ENCODE measurements around the gene SIGLEC14. TPM values are rescaled to one million over a fixed set of nuclear protein-coding genes. Genes with fewer than 3 reads are reported as not detected.

Gene SIGLEC14
- total RNA-seq, 1 experiment from 2014 or later, result not detected

DNA sequence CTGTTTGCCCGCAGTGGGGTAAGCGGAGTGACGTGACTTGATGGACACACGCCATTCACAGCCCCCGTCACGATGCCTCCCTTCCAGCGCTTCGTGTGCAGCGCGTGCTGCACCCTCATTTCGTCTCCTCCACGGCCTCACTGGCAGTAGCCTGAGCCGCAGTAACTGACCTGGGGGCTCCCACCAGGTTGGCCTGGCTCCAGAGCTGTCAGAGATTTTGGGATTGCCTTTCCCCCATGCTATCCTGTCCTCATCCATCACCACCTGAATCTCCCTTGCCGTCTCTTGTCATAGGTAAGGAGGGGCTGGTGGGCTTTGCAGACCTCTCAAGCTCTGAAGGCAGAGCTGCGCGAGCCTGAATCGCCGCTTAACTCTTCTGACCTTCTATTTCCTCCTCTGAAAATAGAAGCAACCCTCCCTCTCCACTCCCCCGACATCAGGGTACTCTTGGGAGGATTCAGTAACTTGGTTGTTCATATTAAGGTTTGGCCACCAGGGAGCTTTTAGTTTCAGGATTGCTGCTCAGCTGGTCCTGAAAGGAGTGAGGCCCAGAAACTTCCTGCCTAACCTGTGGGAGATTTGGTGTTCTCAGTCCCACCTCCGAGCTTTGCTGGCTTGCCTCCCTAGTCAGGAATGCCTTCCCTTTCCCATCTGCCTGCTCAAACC is 44.3 kb downstream of the SIGLEC14 start:
- Histone ChIP-seq H3K9me3 (ENCODE audit: control insufficient read depth, insufficient read depth, low read depth, low read length) (no peaks in the 10 kb centered on the region), H3K27ac (ENCODE audit: low read length) (no peak overlapping the region), H3K36me3 (ENCODE audit: control insufficient read depth, insufficient read depth, low read length) (no peaks in the 10 kb centered on the region), H3K27me3 (ENCODE audit: control insufficient read depth, insufficient read depth, low read length) (no peaks in the 10 kb centered on the region), H3K4me3 (ENCODE audit: low read depth in 2 of 2, low read length in 2 of 2) (no peak overlapping the region), H3K4me1 (ENCODE audit: control insufficient read depth, insufficient read depth, low read length) (no peaks in the 10 kb centered on the region)
- ChIA-PET POLR2A (no interaction called here), CTCF (no interaction called here)
- in situ Hi-C loops (cut with HindIII; ENCODE audit: low pct_unique_long_range_greater_than_20kb, low sequenced_read_pairs), result no loop called here
- ATAC-seq (no peak), DNase-seq (ENCODE audit: low read depth, low spot score) (no peak)
- no TSS peak for BruUV-seq (replicated peaks)
- intact Hi-C loops (cut with micrococcal nuclease; ENCODE audit: unreplicated experiment), result no loop called here
- TF ChIP-seq TCF7L2 (IDR thresholded peaks at IDR 0.05; ENCODE audit: low read depth, low read length), result no peak
- TF ChIP-seq POLR2AphosphoS5 (IDR thresholded peaks at IDR 0.05; ENCODE audit: low read depth, low read length), result no peak
- no peak for TF ChIP-seq SIN3A (IDR thresholded peaks at IDR 0.05; ENCODE audit: borderline replicate concordance, insufficient read depth, low read depth, low read length)
- TF ChIP-seq, protein P1, sequence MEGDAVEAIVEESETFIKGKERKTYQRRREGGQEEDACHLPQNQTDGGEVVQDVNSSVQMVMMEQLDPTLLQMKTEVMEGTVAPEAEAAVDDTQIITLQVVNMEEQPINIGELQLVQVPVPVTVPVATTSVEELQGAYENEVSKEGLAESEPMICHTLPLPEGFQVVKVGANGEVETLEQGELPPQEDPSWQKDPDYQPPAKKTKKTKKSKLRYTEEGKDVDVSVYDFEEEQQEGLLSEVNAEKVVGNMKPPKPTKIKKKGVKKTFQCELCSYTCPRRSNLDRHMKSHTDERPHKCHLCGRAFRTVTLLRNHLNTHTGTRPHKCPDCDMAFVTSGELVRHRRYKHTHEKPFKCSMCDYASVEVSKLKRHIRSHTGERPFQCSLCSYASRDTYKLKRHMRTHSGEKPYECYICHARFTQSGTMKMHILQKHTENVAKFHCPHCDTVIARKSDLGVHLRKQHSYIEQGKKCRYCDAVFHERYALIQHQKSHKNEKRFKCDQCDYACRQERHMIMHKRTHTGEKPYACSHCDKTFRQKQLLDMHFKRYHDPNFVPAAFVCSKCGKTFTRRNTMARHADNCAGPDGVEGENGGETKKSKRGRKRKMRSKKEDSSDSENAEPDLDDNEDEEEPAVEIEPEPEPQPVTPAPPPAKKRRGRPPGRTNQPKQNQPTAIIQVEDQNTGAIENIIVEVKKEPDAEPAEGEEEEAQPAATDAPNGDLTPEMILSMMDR (IDR thresholded peaks at IDR 0.05), result no peak
- TF ChIP-seq, protein P2, sequence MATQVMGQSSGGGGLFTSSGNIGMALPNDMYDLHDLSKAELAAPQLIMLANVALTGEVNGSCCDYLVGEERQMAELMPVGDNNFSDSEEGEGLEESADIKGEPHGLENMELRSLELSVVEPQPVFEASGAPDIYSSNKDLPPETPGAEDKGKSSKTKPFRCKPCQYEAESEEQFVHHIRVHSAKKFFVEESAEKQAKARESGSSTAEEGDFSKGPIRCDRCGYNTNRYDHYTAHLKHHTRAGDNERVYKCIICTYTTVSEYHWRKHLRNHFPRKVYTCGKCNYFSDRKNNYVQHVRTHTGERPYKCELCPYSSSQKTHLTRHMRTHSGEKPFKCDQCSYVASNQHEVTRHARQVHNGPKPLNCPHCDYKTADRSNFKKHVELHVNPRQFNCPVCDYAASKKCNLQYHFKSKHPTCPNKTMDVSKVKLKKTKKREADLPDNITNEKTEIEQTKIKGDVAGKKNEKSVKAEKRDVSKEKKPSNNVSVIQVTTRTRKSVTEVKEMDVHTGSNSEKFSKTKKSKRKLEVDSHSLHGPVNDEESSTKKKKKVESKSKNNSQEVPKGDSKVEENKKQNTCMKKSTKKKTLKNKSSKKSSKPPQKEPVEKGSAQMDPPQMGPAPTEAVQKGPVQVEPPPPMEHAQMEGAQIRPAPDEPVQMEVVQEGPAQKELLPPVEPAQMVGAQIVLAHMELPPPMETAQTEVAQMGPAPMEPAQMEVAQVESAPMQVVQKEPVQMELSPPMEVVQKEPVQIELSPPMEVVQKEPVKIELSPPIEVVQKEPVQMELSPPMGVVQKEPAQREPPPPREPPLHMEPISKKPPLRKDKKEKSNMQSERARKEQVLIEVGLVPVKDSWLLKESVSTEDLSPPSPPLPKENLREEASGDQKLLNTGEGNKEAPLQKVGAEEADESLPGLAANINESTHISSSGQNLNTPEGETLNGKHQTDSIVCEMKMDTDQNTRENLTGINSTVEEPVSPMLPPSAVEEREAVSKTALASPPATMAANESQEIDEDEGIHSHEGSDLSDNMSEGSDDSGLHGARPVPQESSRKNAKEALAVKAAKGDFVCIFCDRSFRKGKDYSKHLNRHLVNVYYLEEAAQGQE (IDR thresholded peaks at IDR 0.05; ENCODE audit: insufficient read depth in 1 of 2, low read depth in 2 of 2, low read length in 1 of 2), result no peak

DNA sequence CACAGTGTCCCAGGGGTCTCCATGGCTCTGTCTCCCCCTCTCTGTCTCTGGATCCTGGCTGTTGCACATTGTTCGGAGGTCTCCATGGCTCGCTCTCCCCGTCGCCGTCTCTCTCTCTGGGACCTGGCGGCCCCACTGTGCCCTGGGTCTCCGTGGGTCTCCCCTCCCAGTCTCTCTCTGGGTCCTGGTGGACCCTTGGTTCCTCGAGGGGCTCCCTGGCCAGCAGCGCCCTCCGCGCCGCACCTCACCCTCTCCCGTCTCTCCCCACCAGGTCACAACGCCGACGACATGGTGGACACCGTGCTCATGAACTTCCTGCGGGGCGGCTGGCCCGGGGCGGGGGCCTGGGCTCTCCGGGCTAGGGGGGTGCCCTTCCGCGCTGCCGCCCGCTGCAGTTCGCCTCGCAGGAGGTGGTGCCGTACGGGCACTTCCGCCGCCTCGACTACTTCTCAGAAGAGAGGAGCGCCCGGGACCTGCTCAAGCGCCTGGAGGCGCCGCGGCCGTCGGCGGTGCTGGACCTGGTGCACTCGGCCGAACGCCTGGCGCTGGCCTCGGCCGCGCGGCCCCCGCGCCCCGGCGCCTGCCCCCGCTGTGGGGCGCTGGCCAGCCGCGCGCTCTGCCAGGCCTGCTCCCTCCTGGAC is 45.6 kb downstream of the SIGLEC14 start:
- Histone ChIP-seq H3K27ac (ENCODE audit: low read length) (no peak overlapping the region), H3K4me3 (ENCODE audit: low read depth in 2 of 2, low read length in 2 of 2) (no peak overlapping the region), H3K36me3 (ENCODE audit: control insufficient read depth, insufficient read depth, low read length) (no peaks in the 10 kb centered on the region), H3K27me3 (ENCODE audit: control insufficient read depth, insufficient read depth, low read length) (no peaks in the 10 kb centered on the region), H3K9me3 (ENCODE audit: control insufficient read depth, insufficient read depth, low read depth, low read length) (no peaks in the 10 kb centered on the region), H3K4me1 (ENCODE audit: control insufficient read depth, insufficient read depth, low read length) (no peaks in the 10 kb centered on the region)
- BruUV-seq (replicated peaks), result no TSS peak
- POLR2A ChIA-PET, result no interaction called here
- intact Hi-C loops (cut with micrococcal nuclease; ENCODE audit: unreplicated experiment), result no loop called here
- DNase-seq (ENCODE audit: low read depth, low spot score) (no peak), ATAC-seq (no peak)
- CTCF ChIA-PET, result no interaction called here
- in situ Hi-C loops (cut with HindIII; ENCODE audit: low pct_unique_long_range_greater_than_20kb, low sequenced_read_pairs), result no loop called here
- TF ChIP-seq, protein P1 (IDR thresholded peaks at IDR 0.05), result no peak
- TF ChIP-seq, protein P2 (IDR thresholded peaks at IDR 0.05; ENCODE audit: insufficient read depth in 1 of 2, low read depth in 2 of 2, low read length in 1 of 2), result no peak
